HepG2 (cell line): Measurements from ENCODE around the gene RNASE11. TPM values are rescaled to one million over a fixed set of nuclear protein-coding genes. Genes with fewer than 3 reads are reported as not detected.

ENCODE experiments used
- HIVEP1 ChIP-seq: sonication (generic); formaldehyde crosslinking; IDR thresholded peaks from 2 replicates; pipeline ENCODE4 v1.4.0; 2020; ENCODE audit warnings: mild to moderate bottlenecking, missing genetic modification reagents
- HNF4G ChIP-seq, 2 experiments: sonication (generic) in 1 of 2; formaldehyde crosslinking in 1 of 2; IDR thresholded peaks; 2 replicates each; pipeline versions ENCODE4 v1.4.0 to v1.6.1; 2011 to 2020; ENCODE audit warnings: borderline replicate concordance in 2 of 2, low read depth in 2 of 2, mild to moderate bottlenecking in 2 of 2, low read length in 1 of 2, missing genetic modification reagents in 1 of 2, moderate library complexity in 1 of 2
- MAFK ChIP-seq, 2 experiments: IDR thresholded peaks in 1 of 2; conservative IDR thresholded peaks in 1 of 2; 2 replicates each; pipeline ENCODE4 v1.6.1; 2011; ENCODE audit warnings: improper control_type of control experiment in 2 of 2, low read length in 2 of 2
- MYNN ChIP-seq: sonication (generic); formaldehyde crosslinking; IDR thresholded peaks from 2 replicates; pipeline ENCODE4 v1.4.0; 2020; ENCODE audit warnings: mild to moderate bottlenecking, low read depth, missing genetic modification reagents
- NCOA1 ChIP-seq: sonication (generic); formaldehyde crosslinking; IDR thresholded peaks from 2 replicates; pipeline ENCODE4 v1.9.0; 2021; ENCODE audit warnings: missing genetic modification reagents
- NFATC3 ChIP-seq: sonication (generic); formaldehyde crosslinking; IDR thresholded peaks from 2 replicates; pipeline ENCODE4 v1.5.1; 2020; ENCODE audit warnings: mild to moderate bottlenecking, missing genetic modification reagents
- NFIC ChIP-seq: IDR thresholded peaks from 2 replicates; pipeline ENCODE4 v1.6.1; 2012; ENCODE audit warnings: mild to moderate bottlenecking, low read length, inconsistent platforms
- NKX3-1 ChIP-seq: sonication (generic); formaldehyde crosslinking; IDR thresholded peaks from 2 replicates; pipeline ENCODE4 v1.5.0; 2020; ENCODE audit warnings: missing genetic modification reagents
- NR2F6 ChIP-seq, 2 experiments: IDR thresholded peaks; 2 replicates each; pipeline ENCODE4 v1.6.1; 2016; ENCODE audit warnings: antibody characterized with exemption in 1 of 2, mild to moderate bottlenecking in 1 of 2
- RBM22 ChIP-seq: fragments of 200-400 bp; formaldehyde crosslinking; optimal IDR thresholded peaks from 2 replicates; pipeline ENCODE3; 2017; ENCODE audit warnings: mild to moderate bottlenecking, low read length, moderate library complexity
- ZNF547 ChIP-seq: sonication (generic); formaldehyde crosslinking; IDR thresholded peaks from 2 replicates; pipeline ENCODE4 v1.5.1; 2020; ENCODE audit warnings: mild to moderate bottlenecking, missing genetic modification reagents
- ZNF674 ChIP-seq: sonication (generic); formaldehyde crosslinking; IDR thresholded peaks from 2 replicates; pipeline ENCODE4 v1.5.0; 2020; ENCODE audit warnings: low read depth, mild to moderate bottlenecking, missing genetic modification reagents
- ZNF749 ChIP-seq: sonication (generic); formaldehyde crosslinking; IDR thresholded peaks from 2 replicates; pipeline ENCODE4 v1.8.0; 2022; ENCODE audit warnings: mild to moderate bottlenecking, missing genetic modification reagents, moderate library complexity, borderline replicate concordance
- ZNF766 ChIP-seq: sonication (generic); formaldehyde crosslinking; IDR thresholded peaks from 2 replicates; pipeline ENCODE4 v1.5.0; 2020; ENCODE audit warnings: missing genetic modification reagents, borderline replicate concordance
- polyA plus RNA-seq, 8 experiments: library from polyadenylated mRNA; depleted of rRNA in 3 of 8; stranded (reverse) in 7 of 8; unstranded in 1 of 8; fragments of >200 nt; fragmentation: Illumina TruSeq in 4 of 8; extraction: Trizol in 4 of 8; gene quantifications; 2 replicates each; pipeline versions ENCODE4 v1.2.1 to v1.2.3, GENCODE V29; 2011 to 2016; ENCODE audit warnings: low read depth in 4 of 8, missing spikeins in 1 of 8, mixed read lengths in 1 of 8; ENCODE audit not compliant: insufficient read depth in 1 of 8
- total RNA-seq, 5 experiments: library from RNA; depleted of rRNA; stranded (reverse); fragments of >200 nt; fragmentation: Illumina TruSeq; extraction: Trizol; gene quantifications; 2 replicates each; pipeline ENCODE4 v1.2.3, GENCODE V29; 2016; ENCODE audit warnings: low read depth in 1 of 5
- TF ChIP-seq, protein P1 (sequence below): IDR thresholded peaks from 2 replicates; pipeline ENCODE4 v1.6.1; 2016; ENCODE audit warnings: low read depth, missing genetic modification reagents, missing compliant biosample characterization
- TF ChIP-seq, protein P2 (sequence below): sonication (generic); formaldehyde crosslinking; IDR thresholded peaks from 2 replicates; pipeline ENCODE4 v1.4.0; 2020; ENCODE audit warnings: mild to moderate bottlenecking, missing genetic modification reagents
- TF ChIP-seq, protein P3 (sequence below): IDR thresholded peaks from 2 replicates; pipeline ENCODE4 v1.6.1; 2016; ENCODE audit warnings: missing biosample characterization, missing genetic modification reagents, low read depth
- TF ChIP-seq, protein P4 (sequence below): sonication (generic); formaldehyde crosslinking; IDR thresholded peaks from 2 replicates; pipeline ENCODE4 v1.4.0; 2020; ENCODE audit warnings: mild to moderate bottlenecking, missing genetic modification reagents
- TF ChIP-seq, protein P5 (sequence below): sonication (generic); formaldehyde crosslinking; IDR thresholded peaks from 2 replicates; pipeline ENCODE4 v1.5.1; 2020; ENCODE audit warnings: missing genetic modification reagents, mild to moderate bottlenecking, borderline replicate concordance

Gene RNASE11
- total and polyA plus RNA-seq, 2 of the 13 experiments (the other 11 are each of a cell fraction or from before 2014, with no cell fraction given): not detected

DNA sequence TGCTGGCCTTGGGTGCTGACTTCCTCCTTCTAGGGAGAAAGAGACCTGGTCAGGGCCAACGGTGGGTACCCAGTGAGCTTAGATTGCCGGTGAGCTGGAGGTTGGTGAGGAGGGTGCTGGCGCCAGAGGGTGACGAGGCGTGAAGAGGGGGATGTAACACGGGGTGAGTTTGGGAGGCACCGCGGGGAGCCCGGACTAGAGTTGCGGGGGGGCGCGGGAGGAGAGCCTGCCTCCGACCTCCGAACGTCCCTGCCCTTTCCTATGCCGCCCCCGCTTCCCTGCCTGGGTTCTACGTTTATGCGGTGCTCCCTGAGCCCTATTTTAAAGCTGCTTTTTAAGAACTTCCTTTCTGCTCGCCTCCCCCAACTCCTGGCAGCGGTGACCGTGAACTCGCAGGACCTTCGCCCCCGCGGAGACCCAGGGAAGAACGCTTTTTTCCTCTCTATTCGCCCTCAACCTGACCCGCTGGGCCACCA is 35.1 kb upstream of the RNASE11 start (continued):
- TF ChIP-seq, protein P1, sequence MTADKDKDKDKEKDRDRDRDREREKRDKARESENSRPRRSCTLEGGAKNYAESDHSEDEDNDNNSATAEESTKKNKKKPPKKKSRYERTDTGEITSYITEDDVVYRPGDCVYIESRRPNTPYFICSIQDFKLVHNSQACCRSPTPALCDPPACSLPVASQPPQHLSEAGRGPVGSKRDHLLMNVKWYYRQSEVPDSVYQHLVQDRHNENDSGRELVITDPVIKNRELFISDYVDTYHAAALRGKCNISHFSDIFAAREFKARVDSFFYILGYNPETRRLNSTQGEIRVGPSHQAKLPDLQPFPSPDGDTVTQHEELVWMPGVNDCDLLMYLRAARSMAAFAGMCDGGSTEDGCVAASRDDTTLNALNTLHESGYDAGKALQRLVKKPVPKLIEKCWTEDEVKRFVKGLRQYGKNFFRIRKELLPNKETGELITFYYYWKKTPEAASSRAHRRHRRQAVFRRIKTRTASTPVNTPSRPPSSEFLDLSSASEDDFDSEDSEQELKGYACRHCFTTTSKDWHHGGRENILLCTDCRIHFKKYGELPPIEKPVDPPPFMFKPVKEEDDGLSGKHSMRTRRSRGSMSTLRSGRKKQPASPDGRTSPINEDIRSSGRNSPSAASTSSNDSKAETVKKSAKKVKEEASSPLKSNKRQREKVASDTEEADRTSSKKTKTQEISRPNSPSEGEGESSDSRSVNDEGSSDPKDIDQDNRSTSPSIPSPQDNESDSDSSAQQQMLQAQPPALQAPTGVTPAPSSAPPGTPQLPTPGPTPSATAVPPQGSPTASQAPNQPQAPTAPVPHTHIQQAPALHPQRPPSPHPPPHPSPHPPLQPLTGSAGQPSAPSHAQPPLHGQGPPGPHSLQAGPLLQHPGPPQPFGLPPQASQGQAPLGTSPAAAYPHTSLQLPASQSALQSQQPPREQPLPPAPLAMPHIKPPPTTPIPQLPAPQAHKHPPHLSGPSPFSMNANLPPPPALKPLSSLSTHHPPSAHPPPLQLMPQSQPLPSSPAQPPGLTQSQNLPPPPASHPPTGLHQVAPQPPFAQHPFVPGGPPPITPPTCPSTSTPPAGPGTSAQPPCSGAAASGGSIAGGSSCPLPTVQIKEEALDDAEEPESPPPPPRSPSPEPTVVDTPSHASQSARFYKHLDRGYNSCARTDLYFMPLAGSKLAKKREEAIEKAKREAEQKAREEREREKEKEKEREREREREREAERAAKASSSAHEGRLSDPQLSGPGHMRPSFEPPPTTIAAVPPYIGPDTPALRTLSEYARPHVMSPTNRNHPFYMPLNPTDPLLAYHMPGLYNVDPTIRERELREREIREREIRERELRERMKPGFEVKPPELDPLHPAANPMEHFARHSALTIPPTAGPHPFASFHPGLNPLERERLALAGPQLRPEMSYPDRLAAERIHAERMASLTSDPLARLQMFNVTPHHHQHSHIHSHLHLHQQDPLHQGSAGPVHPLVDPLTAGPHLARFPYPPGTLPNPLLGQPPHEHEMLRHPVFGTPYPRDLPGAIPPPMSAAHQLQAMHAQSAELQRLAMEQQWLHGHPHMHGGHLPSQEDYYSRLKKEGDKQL (CRISPR knock-in tag): no peak
- TF ChIP-seq, protein P2, sequence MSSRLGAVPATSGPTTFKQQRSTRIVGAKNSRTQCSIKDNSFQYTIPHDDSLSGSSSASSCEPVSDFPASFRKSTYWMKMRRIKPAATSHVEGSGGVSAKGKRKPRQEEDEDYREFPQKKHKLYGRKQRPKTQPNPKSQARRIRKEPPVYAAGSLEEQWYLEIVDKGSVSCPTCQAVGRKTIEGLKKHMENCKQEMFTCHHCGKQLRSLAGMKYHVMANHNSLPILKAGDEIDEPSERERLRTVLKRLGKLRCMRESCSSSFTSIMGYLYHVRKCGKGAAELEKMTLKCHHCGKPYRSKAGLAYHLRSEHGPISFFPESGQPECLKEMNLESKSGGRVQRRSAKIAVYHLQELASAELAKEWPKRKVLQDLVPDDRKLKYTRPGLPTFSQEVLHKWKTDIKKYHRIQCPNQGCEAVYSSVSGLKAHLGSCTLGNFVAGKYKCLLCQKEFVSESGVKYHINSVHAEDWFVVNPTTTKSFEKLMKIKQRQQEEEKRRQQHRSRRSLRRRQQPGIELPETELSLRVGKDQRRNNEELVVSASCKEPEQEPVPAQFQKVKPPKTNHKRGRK (CRISPR knock-in tag): no peak
- TF ChIP-seq NCOA1 (CRISPR knock-in tag) (no peak), NKX3-1 (CRISPR knock-in tag) (no peak), MYNN (CRISPR knock-in tag) (no peak), HNF4G (IDR thresholded peaks at IDR 0.05; ENCODE audit: borderline replicate concordance, low read depth, low read length) (peak; percentile 31; the same call in 1 of the 2 replicates), HNF4G (CRISPR knock-in tag; IDR thresholded peaks at IDR 0.05; ENCODE audit: borderline replicate concordance, low read depth) (no peak), ZNF547 (CRISPR knock-in tag) (no peak), ZNF749 (CRISPR knock-in tag) (no peak), RBM22 (no peak), NR2F6 (IDR thresholded peaks at IDR 0.05) (peak; percentile 70), NR2F6 (CRISPR knock-in tag; IDR thresholded peaks at IDR 0.05) (peak; percentile 79), ZNF766 (CRISPR knock-in tag) (no peak), MAFK (conservative IDR thresholded peaks at IDR 0.05 in 1 of 2, IDR thresholded peaks at IDR 0.05 in 1 of 2; ENCODE audit: low read length in 2 of 2) (no peak), NFATC3 (CRISPR knock-in tag) (no peak), ZNF674 (CRISPR knock-in tag) (no peak), HIVEP1 (no peak), NFIC (no peak)
- TF ChIP-seq, protein P3, sequence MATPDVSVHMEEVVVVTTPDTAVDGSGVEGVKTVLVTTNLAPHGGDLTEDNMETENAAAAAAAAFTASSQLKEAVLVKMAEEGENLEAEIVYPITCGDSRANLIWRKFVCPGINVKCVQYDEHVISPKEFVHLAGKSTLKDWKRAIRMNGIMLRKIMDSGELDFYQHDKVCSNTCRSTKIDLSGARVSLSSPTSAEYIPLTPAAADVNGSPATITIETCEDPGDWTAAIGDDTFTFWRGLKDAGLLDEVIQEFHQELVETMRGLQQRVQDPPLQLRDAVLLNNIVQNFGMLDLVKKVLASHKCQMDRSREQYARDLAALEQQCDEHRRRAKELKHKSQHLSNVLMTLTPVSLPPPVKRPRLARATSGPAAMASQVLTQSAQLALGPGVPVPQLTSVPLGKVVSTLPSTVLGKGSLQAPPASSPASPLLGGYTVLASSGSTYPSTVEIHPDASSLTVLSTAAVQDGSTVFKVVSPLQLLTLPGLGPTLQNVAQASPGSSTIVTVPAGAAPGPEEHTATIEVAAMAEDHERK (CRISPR knock-in tag): no peak
- TF ChIP-seq, protein P4, sequence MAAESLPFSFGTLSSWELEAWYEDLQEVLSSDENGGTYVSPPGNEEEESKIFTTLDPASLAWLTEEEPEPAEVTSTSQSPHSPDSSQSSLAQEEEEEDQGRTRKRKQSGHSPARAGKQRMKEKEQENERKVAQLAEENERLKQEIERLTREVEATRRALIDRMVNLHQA: no peak
- TF ChIP-seq, protein P5, sequence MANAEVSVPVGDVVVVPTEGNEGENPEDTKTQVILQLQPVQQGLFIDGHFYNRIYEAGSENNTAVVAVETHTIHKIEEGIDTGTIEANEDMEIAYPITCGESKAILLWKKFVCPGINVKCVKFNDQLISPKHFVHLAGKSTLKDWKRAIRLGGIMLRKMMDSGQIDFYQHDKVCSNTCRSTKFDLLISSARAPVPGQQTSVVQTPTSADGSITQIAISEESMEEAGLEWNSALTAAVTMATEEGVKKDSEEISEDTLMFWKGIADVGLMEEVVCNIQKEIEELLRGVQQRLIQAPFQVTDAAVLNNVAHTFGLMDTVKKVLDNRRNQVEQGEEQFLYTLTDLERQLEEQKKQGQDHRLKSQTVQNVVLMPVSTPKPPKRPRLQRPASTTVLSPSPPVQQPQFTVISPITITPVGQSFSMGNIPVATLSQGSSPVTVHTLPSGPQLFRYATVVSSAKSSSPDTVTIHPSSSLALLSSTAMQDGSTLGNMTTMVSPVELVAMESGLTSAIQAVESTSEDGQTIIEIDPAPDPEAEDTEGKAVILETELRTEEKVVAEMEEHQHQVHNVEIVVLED (CRISPR knock-in tag): no peak
